Stimulated activated CD4-positive, alpha-beta T cell treated with anti-CD3 and anti-CD28 coated beads, Interleukin-4, amount 100 ng/mL, for 48 hours (primary cell): ENCODE measurements around the gene STRN.
A peak's percentile ranks its signal among the peaks of the same experiment; 100 is the strongest.
"Not testable (repeated sequence)": the region's sequence is repeated elsewhere in the genome, so short reads cannot be mapped to it uniquely, and the experiment has no call there.

ENCODE experiments used
- DNase-seq, 2 donors: peaks; one replicate each; pipeline ENCODE4 v3.0.0-alpha.2; 2020; ENCODE audit warnings: low read depth in 2 of 2

STRN gene

GRCh38 chr2:36966370-36967235, at the start of gene STRN:
Gene STRN (minus strand): TSS chr2:36966536. CDS start chr2:36966463, 73 bp downstream.
- DNase-seq, result peak; percentile 94 to 96

DNA sequence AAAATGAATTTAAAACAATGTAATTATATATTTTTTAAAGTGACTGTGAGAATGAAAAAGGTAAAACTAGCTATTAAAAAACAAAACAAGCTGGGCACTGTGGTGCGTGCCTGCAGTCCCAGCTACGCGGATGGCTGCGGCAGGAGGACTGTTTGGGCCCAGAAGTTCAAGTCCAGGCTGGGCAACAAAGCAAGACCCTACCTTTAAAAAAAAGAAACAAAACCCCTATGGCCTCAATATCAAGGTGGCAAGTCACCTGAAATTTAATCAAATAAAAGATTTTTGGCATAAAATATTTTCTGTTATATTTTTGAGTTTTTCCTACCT, 46.9 kb upstream of the STRN start:
- no peak for DNase-seq

DNA sequence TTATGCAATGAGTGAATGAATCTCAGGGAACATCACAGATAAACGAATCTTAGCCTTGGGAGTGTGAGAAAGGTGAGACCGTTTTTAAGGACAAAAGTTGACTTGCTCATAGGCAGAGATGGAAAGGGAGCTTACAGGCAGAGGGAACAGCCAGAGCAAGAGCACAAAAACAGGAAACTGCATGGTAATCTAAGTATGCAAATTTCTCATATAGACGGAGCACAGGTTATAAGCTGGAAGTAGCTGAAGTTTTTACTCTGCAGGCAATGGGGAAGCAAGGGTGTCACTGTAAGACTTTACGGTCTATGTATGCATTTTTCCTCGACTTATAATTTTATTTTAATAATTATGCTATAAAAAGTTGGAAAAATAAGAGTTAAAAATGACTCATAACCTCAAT, 44.8 kb upstream of the STRN start:
- DNase-seq, result no peak

DNA sequence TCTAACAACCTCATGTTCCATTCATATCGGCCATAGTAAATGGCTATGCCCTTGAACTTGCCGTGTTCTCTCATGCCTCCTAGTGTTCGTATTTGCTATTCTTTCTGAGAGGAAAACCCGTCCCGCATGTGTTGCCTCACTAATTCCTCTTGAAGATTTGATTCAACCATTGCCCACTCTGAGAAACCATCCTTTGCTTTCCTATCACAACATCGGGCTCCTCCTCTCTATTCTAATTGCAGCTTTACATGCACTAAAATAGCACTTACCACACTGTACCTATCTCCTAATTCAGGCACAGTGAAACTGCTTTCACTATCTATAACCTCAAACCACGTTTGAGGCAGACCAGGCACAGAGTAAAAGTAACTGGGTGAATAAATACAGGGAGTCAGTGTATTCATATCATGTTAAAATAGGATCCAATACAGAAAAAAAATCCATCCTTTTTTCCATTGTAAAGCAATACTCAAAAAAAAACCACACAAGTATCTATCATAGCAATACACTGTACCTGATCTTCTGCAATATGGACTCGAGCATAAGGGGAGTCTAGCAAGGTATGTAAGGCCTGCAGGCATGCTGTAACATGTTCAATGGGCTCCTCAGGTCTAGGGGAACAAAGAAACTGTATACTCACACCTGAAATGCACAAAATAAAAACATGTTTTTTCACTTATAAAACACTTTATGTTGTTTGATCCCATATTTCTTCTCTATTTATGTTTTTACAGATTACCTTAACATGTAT, 39.0 kb upstream of the STRN start:
- no peak for DNase-seq

DNA sequence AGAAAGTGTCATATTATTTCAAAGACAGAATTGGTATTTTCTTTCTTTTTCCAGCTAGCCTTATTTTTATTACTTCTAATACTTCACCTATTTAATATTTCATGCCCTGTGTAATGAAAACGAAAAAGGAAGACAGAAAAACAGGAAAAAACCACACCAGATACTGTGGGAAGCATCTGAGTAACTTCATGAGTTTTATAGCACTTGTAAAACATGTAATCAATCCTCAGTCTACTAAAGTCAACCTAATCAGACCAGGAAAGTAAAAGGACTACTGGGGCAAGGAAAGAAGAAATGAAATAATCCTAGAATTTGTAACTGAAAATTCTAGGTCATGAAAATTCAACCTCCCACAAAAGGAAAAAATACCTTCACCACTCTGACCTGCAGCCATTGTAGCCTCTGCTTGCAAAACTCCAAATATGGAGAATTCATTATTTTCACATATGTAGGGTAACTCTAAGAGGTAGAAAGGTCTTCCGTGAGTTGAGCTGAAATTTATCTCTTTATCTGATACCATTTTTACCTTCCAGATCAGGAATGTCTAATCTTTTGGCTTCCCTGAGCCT, 34.7 kb upstream of the STRN start:
- DNase-seq, result no peak

DNA sequence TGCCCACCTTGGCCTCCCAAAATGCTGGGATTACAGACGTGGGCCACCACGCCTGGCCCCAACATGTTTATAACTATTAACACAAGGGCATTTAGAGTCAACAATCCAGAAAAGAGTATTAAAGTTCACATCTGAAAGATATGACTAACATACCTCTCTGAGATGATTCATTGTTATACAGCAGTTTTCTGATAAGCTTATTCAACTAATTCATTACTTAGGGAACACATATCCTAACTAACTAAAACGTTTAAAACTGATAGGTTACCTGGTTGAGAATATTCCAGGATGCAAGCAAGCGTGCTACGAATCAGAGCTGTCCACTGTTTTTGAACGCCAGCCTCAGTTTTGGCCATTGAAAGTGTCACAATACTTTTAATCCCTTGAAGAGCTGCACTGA, 34.0 kb upstream of the STRN start:
- no peak for DNase-seq

- DNase-seq, result not testable (repeated sequence)
Observed at GRCh38 chr2:36999416-36999815, 33.1 kb upstream of the STRN start.

DNA sequence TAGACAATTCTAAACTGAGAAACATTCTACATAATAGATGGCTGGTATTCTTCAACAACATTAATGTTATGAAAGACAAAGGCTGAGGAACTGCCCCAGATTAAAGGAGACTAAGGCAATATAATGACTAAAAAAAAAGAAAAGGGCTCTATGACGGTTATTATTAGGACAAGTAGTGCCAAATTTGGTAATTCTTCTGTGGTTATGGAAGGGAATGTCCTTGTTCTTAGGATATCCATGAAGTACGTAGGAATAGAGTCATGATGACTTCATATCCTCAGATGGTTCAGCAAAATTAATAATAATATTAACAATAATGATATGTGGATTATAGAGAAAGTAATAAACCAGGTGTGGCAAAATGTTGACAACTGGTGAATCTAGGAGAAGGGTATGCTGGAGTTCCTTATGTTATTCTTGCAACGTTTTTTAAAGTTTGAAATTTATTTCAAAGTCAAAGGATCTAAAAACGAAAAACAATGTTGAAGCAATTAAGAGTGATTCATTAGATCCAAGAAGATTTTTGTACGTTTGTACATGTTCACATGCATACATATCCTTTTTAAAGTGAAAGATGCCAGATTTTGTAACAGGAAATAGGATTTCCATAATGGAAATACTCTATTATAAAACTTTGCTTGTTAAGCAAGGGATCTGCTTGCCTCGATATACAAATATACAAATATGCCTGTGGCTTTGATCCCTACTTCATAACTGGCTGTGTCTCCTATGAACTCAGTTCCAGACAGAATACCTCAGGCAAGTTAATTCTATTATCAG, 27.7 kb upstream of the STRN start:
- DNase-seq, result no peak

GRCh38 chr2:36988008-36988407, 21.7 kb upstream of the STRN start:
- DNase-seq, result no peak

DNA sequence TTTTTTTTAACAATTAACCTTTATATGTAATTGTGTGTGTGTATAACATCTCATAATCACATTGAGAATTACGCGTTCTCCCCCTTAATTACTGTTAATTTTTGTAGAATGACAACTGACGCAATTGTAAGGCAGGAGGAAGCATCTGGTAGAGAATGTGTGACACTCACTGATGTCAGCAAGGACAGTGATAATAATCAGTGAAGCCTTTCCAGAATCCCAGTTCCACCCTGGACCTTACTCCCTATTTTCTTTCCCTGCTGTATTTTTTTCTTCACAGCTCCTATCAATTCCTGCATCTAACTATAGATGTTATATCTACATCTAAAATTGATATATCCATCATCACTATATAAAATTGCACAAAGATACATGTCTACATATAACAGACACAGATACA, 16.1 kb upstream of the STRN start:
- DNase-seq, result no peak

GRCh38 chr2:36981911-36982310, 15.6 kb upstream of the STRN start:
- DNase-seq, result no peak

GRCh38 chr2:36979007-36979406, 12.7 kb upstream of the STRN start:
- not testable (repeated sequence) for DNase-seq

GRCh38 chr2:36976065-36976464, 9.7 kb upstream of the STRN start:
- DNase-seq, result no peak

- DNase-seq, result no peak
Observed at GRCh38 chr2:36975306-36975705, 9.0 kb upstream of the STRN start.

- no peak for DNase-seq
Observed at GRCh38 chr2:36973320-36973719, 7.0 kb upstream of the STRN start.

DNA sequence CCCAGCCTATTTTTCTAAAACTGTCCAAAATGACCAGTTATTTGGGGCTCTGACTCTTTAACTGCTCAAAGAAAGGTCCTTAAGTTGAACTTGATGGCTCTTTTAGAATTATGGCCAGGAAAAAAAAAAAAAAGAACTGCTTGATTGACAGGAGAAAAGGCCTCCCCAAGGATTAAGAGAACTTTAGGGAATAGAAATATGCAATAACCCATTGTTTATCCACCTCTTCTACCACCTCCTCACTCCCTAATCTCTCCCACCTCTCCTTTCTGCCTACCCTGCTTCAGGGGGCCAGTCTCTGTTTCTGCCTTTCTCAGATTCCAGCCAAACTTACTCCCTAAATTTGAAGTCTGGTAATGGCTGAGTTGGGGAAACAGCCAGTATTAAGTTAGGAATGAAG, 5.7 kb upstream of the STRN start:
- DNase-seq, result no peak

DNA sequence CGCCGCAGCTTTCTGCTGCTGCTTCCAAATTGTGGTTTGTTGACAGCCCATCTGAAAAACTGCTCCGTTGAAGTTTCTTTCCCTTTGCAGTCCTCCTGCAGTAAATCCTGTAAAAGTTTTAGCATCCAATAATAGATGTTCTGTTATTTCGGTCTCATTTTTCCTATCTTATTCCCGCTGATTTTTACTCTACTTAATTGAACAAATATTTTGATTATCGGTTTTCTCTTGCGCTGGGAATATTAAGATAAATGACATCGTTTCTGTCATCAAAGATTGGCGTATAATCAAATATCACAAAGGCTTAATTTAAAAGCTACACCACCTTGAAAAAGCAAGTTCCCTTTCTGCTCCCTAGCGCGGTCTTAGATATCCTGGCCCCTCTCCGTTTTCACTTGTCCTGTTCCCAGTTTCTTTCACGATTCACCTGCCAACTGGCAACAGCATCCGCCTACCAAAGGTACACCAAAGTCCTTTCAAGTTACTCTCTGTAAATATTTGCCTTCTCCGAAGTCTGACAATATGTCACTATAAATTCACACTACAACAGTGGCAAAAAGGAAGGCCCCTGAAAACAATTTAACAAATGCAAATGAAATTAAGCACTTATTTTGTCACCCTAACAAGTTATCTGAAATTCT, 1.0 kb upstream of the STRN start:
- DNase-seq, result no peak

- DNase-seq, result peak; percentile 22 to 31
Observed at GRCh38 chr2:36965751-36966369, 476 bp downstream of the STRN start.

GRCh38 chr2:36965206-36965605, 1.1 kb downstream of the STRN start:
- no peak for DNase-seq

- DNase-seq, result no peak
Observed at GRCh38 chr2:36964496-36965058, 1.8 kb downstream of the STRN start.

DNA sequence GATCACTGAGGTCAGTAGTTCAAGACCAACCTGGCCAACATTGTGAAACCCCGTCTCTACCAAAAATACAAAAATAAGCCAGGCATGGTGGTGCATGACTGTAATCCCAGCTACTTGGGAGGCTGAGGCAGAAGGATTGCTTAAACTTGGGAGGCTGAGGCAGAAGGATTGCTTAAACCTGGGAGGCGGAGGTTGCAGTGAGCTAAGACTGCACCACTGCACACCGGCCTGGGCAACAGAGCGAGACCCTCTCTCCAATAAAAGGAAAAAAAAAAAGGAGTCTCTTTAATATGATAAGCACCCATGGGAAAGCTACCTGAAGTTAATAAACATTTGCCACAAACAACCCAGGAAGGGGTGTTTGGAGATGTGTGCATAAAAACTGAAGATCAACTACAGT, 2.6 kb downstream of the STRN start:
- DNase-seq, result no peak
